HG03280 (cell line): ENCODE results near the gene TXN2.
A peak's percentile ranks its signal among the peaks of the same experiment; 100 is the strongest.
"Not testable (repeated sequence)": the region's sequence is repeated elsewhere in the genome, so short reads cannot be mapped to it uniquely, and the experiment has no call there.

Experiments
- ATAC-seq: cut with Tn5 transposase; IDR thresholded peaks from one replicate; pipeline ENCODE4 v1.9.1; 2021; ENCODE audit warnings: mild to moderate bottlenecking, moderate library complexity; ENCODE audit not compliant: unreplicated experiment

The TXN2 gene

DNA sequence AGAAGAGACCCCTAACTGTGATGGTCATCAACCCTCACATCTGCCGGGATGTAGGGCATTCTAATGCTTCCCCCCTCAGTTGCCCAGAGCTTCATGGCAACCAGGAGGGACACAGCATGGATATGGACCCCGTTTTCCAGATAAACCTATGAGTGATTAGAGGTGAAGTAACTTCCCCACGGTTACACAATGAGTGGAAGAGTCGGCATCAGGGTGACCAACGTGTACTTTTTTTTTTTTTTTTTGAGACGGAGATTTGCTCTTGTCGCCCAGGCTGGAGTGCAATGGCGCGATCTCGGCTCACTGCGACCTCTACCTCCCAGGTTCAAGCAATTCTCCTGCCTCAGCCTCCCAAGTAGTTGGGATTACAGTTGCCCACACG is 25.0 kb downstream of the TXN2 start:
- ATAC-seq, result no peak

- no peak for ATAC-seq
Observed at GRCh38 chr22:36455571-36456463, 25.6 kb downstream of the TXN2 start.

DNA sequence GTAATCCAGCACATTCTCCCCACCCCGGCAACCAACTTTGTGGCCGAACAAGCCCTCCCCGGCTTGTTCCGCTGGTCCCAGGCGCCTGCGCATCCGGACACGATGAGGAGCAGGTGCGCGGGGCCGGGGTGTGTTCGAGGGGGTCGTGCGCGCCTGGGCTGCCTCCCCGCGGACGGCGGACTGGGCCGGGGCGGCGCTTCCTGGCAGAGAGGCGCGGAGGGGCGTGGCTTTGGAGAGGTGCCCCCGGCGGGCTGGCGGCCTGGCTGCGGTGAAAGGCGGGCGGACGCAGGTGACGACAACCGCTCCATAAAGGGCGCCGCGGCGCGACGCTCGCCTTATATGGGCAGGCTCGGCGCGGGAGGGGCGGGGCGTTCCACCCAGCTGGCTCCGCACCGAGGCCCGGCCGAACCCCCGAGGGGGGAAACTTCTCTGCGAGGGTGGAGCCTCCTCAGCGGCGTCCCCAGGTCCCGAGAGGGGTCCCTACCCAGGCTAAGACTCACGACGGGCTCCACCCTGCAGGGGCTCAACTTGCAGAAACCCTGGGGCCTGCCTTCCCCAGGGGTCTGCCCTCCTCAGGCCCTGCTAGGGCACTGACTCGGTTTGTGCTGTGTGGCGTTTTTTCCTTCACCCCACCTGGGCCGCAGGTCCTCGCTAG is 26.4 kb downstream of the TXN2 start:
- peak; percentile 60 for ATAC-seq

DNA sequence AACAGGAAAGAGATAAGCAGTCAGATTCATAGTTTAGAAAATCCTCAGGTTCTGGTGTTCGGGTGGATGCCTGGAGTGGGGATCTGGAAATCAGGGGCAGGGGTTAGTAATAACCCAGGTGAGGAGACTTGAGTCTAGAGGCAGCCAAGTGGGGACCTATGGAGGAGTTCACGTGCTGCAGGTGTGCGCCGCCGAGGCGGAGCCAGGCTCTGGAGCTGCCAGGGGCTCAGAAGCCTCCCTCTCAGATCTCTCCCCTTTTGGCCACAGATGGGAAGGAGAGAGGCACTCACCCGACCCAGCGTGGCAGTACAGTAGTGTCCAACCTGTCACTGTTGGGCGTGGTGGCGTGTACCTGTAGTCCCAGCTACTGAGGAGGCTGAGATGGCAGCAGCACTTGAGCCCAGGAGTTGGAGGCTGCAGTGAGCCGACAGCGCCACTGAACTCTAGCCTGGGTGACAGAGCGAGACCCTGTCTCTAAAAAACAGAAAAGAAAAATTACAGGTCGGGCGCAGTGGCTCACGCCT is 27.5 kb downstream of the TXN2 start:
- no peak for ATAC-seq

- not testable (repeated sequence) for ATAC-seq
Observed at GRCh38 chr22:36452978-36453607, 28.3 kb downstream of the TXN2 start.

GRCh38 chr22:36452250-36452977 is 29.0 kb downstream of the TXN2 start:
- no peak for ATAC-seq

DNA sequence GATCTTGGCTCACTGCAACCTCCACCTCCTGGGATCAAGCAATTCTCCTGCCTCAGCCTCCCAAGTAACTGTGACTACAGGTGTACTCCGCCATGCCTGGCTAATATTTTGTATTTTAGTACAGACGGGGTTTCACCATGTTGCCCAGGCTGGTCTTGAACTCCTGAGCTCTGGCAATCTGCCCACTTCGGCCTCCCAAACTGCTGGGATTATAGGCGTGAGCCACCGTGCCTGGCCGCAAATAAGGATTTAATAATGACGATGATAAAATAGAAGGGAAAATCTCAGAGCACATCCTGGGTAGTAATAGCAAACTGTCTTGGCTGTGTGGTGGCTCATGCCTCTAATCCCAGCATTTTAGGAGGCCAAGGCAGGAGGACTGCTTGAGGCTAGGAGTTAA is 30.5 kb downstream of the TXN2 start:
- not testable (repeated sequence) for ATAC-seq

DNA sequence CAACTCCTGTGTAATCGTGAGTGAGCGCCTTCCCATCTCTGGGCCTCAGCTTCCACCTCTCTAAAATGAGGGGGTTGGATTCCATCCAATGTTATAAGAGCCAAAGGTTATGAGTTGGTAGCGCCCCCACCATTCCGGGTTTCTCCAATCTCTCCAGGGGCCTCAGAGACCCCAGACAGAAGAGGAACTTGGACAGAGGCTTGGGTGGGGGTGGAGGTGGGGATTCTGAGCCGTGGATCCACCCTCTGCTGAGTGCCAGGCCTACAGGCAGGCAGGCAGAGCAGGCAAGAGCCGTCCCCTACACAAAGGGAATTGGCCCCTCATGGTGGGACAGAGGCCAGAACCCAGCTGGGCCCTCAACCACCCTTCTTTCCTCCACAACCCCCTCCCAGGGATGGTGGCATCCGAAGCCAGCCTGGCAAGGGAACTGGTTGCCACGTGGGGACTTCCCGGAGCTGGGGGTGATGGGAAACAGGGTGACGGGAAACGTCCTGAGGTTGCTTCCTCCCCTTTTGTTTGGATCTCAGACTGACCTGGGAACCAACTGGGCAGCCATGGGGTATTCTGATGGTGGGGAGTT is 31.8 kb downstream of the TXN2 start:
- no peak for ATAC-seq

DNA sequence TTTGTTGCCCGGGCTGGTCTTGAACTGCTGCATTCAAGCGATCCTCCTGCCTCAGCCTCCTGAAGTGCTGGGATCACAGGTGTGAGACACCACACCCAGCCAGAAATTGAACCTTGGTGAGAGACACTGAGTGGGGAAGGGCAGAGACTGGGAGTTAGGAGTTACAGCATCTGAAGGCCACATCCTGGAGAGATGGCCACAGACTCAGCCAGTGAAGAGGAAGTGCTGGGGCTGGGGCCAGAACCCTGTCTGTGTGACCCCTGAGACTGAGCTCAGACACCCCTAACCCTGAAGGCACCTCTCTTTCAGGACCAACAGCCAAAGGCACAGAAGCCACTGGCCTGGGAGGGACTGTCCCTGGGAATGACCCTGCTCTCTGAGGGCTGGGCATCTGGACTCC is 33.8 kb downstream of the TXN2 start:
- no peak for ATAC-seq

GRCh38 chr22:36445158-36445668 is 36.2 kb downstream of the TXN2 start:
- no peak for ATAC-seq

- ATAC-seq, result no peak
Observed at GRCh38 chr22:36443198-36443770, 38.2 kb downstream of the TXN2 start.

- no peak for ATAC-seq
Observed at GRCh38 chr22:36442506-36443197, 38.8 kb downstream of the TXN2 start.

DNA sequence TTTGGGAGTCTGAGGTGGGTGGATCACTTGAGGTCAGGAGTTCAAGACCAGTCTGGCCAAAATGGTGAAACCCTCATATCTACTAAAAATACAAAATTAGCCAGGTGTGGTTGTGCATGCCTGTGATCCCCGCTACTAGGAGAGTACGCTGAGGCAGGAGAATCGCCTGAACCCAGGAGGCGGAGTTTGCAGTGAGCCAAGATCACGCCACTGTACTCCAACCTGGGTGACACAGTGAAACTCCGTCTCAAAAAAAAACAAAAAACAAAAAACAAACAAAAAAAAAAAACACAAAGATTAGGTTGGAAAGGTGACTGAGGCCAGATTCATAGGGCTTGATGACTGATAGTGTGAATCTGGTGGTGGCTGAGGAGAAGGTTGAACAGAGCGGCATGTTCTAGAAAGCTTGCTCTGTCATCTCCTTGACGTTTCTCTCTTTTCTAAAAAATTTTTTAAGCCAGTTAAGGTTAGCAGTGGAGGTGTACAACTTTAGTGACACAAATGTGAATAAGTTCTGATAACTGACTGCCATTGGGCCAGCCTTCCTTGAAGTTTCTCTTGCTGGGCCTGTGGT is 40.9 kb downstream of the TXN2 start:
- no peak for ATAC-seq

- no peak for ATAC-seq
Observed at GRCh38 chr22:36439481-36440271, 41.8 kb downstream of the TXN2 start.

GRCh38 chr22:36435516-36436415 is 45.7 kb downstream of the TXN2 start:
- ATAC-seq, result peak; percentile 47

- no peak for ATAC-seq
Observed at GRCh38 chr22:36433318-36434231, 47.9 kb downstream of the TXN2 start.
